ENCODE measurements around the gene SS18L1.
A peak's percentile ranks its signal among the peaks of the same experiment; 100 is the strongest.

Gene SS18L1

GRCh38 chr20:62156592-62157386, 13.2 kb downstream of the SS18L1 start:
- DNase-seq (ENCODE audit: low spot score), result peak; percentile 30

GRCh38 chr20:62157387-62158087, 14.0 kb downstream of the SS18L1 start:
- no peak for DNase-seq (ENCODE audit: low spot score)

DNA sequence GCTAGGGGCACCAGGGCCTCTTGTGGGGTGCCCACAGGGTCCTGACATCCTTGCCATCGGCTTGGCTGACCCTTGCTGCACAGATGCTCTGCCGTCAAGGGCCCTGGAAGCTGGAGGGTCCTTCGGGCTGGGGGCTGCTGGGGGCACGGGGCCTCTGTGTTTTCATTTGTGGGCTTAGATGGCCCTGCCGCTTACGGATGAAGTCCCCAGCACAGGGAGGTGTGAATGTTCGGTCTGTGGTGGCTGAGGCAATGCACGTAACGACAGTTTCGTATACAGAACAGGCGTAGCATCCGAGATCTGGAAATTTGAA, 14.5 kb downstream of the SS18L1 start:
- DNase-seq (ENCODE audit: low spot score), result no peak

- DNase-seq (ENCODE audit: low spot score), result no peak
Observed at GRCh38 chr20:62158541-62158940, 15.0 kb downstream of the SS18L1 start.

GRCh38 chr20:62159052-62159451, 15.5 kb downstream of the SS18L1 start:
- no peak for DNase-seq (ENCODE audit: low spot score)

- peak; percentile 65 for DNase-seq (ENCODE audit: low spot score)
Observed at GRCh38 chr20:62159839-62160238, 16.3 kb downstream of the SS18L1 start.

GRCh38 chr20:62160253-62160652, 16.7 kb downstream of the SS18L1 start:
- no peak for DNase-seq (ENCODE audit: low spot score)

DNA sequence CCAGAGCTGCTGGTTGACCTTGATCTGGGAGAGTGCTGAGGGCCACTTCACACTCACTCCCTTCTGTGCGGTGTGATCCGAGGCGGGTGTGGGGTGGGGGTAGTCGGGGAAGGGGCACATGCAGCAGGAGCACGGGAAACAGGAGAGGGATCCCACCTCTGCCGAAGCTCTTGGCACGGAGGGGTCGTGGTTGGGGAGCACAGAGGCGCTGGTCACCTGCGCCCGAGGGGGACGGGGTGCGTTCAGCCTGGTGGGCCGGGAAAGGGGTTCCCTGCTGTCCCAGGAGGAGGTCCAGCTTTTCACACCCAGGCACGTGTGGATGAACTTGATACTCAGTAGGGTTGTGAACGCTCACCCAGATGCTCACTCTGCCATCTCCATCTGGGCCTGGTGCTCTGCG, 17.3 kb downstream of the SS18L1 start:
- DNase-seq (ENCODE audit: low spot score), result no peak

- peak; percentile 48 for DNase-seq (ENCODE audit: low spot score)
Observed at GRCh38 chr20:62161347-62161746, 17.8 kb downstream of the SS18L1 start.

DNA sequence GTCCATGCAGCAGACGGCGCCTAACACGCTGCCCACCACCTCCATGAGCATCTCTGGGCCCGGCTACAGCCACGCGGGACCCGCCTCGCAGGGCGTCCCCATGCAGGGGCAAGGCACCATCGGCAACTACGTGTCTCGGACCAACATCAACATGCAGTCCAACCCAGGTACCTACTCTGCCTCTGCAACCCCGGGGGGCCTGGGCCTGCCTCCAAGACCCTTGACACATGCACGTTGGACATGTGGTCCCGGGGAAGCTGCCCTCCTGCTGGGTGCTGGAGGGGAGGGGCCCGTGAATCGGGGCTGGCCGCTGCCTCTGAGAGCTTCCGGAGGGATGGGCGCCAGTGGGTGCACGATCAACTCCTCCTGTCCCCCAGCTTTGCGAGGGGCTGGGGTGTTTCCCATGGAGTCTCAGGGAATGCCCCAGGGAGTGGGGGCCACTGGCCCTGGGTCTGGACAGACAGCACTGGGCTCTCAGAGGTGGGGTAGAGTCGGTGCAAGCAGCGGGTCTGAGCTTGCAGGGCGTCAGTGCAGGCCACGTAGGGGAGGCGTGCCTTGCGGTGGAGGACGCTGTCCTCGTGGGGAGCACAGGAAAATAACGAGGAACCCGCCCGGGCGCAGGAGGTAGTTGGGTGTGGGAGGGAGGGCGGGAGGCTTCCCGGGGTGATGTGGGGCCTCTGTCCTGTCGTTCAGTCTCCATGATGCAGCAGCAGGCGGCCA, 19.4 kb downstream of the SS18L1 start:
- DNase-seq (ENCODE audit: low spot score), result no peak

DNA sequence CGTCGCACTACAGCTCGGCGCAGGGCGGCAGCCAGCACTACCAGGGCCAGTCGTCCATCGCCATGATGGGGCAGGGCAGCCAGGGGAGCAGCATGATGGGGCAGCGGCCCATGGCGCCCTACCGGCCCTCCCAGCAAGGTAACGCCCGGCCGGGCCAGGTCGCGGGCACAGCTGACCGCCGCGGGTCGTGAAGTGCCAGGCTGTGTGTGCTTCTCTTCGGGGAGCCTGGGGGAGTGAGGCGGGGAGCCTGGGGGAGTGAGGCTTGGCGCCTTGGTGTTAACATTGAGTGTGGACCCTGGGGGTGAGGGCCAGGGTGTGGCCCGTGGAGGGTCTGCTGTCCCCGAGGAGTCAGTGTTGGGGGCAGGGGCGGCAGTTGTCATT, 19.9 kb downstream of the SS18L1 start:
- DNase-seq (ENCODE audit: low spot score), result no peak

DNA sequence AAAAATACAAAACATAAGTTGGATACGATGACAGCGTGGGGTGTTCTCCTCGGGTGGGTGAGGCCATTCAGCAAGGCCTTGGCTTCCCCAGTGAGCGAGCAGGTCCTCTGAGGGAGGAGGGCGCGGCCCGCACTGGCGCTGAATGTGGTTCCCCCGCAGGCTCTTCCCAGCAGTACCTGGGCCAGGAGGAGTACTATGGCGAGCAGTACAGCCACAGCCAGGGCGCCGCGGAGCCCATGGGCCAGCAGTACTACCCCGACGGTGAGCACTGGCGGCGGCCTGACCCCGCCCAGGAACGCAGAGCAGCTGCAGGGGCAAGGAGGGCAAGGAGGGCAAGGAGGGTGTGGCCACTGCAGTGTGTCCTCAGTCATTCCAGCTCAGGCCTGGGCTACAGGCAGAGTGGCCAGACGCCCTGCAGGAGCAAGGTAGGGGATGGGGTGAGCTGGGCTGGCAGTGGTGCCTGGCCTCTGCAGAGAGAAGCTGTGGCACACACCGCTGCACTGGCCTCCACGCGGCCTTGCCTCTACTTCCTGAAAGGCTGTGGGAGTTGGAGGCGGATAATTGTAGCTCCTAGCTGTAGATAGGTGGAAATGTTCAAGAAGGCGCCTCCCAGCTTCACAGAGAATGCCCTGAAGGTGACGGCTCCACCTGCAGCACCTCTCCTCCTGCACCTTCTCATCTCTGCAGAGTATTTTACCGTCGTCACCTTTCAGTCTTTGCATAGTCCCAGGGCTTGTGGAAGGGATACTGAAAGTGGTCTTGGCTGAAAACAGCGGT, 20.6 kb downstream of the SS18L1 start:
- DNase-seq (ENCODE audit: low spot score), result no peak

DNA sequence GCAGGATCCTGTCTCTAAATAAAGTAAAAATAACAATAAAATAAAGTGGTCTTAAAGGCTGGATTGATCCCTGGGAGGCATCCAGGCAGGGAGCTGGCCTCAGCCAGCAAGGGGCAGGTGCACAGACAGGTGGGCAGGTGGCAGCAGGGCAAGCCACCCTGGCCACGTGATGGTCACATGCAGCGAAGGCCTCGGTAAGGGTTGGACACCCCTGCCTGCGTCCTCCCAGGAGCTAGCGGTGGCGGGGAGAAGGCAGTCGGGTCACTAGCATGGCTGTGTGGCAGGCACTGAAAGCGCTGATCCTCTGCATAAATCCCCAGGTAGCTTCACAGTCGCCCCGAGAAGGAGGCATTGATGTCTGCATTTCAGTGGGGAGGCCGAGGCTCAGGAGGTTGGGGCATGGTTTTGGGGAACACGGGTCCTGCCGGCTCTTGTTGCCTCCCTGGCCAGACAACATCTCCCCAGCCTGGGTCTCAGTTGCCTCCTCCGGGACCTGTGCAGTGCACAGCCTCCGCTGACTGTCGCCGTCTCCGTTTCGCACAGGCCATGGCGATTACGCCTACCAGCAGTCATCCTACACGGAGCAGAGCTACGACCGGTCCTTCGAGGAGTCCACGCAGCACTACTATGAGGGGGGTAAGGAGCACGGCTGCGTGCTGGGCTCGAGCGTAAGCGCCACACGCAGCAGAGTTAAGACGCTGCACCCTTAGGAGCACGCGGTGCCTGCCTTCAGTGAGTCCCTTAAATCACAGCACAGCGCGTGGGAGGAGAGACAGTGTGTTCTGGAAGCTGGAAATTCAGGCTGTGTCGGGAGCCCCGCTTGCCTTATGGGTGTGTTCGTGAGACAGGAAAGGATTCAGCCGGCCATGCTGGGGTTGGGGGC, 21.6 kb downstream of the SS18L1 start:
- no peak for DNase-seq (ENCODE audit: low spot score)

- no peak for DNase-seq (ENCODE audit: low spot score)
Observed at GRCh38 chr20:62165762-62166399, 22.3 kb downstream of the SS18L1 start.

DNA sequence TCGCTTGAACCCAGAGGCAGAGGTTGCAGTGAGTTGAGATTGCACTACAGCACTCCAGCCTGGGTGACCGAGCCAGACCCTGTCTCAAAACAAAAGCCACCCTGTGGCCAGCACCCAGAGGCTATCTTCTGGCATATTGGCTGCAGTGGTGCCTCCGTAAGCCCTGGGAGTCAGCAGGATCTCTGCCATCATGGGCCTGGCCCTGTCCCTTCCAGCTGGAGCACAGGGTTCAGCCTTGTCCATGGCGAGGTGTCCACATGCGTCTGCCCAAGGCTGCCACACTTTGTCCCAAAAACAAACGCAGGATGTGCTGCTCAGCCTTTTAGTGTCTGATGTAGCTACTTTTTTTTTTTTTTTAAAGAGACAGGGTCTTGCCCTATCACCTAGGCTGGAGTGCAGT, 23.9 kb downstream of the SS18L1 start:
- no peak for DNase-seq (ENCODE audit: low spot score)

DNA sequence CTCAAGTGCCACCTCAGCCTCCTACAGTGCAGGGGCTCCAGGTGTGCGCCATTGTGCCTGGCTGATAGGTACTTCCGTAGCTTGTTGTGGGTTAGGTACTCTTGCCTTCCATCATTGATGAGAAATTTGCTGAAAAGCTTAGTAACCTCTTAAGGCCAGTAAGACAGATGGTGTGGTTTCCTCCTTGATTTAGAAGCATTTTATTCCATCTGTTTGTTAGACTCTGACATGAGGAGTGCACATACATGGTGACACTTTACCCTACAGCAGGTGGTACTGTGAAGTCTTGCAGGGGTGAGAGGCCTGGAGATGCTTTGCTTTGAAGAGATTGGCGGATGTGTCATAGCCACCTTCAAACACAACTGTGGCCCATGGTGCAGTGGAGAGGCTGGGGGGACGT, 24.5 kb downstream of the SS18L1 start:
- no peak for DNase-seq (ENCODE audit: low spot score)

- no peak for DNase-seq (ENCODE audit: low spot score)
Observed at GRCh38 chr20:62168890-62169435, 25.4 kb downstream of the SS18L1 start.

DNA sequence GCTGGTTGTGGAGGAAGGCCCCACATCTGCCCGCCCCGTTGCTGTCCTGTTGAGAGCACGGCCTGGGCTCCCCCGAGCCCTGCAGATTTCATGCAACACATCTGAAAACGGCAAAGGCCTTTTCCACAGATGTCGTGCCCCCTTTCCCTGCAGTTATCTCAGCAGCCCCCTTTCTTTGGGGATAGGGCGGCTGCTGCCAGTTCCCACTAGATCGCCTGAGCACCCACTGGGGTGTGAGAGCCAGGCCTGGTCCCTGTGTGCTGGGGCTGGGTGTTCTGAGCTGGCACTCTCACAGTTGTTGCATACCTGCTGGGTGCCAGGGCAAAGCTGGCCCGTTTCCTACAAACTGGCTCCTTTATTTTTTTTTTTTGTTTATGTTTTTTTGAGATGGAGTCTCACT, 27.0 kb downstream of the SS18L1 start:
- DNase-seq (ENCODE audit: low spot score), result no peak

GRCh38 chr20:62171245-62171644, 27.7 kb downstream of the SS18L1 start:
- no peak for DNase-seq (ENCODE audit: low spot score)

GRCh38 chr20:62172666-62173065, 29.1 kb downstream of the SS18L1 start:
- no peak for DNase-seq (ENCODE audit: low spot score)

All from RKO (cell line).